HG03342 (cell line): ENCODE data around the gene KRT74.

Source experiments
- ATAC-seq: cut with Tn5 transposase; IDR thresholded peaks from one replicate; pipeline ENCODE4 v1.9.1; 2021; ENCODE audit warnings: mild to moderate bottlenecking, moderate library complexity; ENCODE audit not compliant: unreplicated experiment

The KRT74 gene

GRCh38 chr12:52575948-52576347, 2.3 kb upstream of the KRT74 start:
- ATAC-seq, result no peak

GRCh38 chr12:52575256-52575655, 1.6 kb upstream of the KRT74 start:
- ATAC-seq, result no peak

DNA sequence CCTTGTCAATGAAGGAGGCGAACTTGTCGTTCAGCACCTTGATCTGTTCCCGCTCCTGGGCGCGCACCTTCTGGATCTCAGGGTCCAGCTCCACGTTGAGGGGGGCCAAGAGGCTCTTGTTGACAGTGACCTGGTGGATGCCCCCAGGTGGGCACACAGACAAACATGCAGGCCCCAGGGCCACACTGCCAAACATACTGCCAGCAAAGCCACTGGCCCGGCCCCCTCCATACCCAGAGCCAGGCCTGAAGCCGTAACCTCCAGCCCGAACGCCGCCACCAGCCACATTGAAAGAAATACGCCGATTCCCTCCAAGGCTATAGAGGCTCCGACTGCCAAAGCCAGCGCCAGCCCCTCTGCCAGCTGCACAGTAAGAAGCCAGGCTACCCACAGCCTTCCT, 337 bp downstream of the KRT74 start:
- no peak for ATAC-seq

DNA sequence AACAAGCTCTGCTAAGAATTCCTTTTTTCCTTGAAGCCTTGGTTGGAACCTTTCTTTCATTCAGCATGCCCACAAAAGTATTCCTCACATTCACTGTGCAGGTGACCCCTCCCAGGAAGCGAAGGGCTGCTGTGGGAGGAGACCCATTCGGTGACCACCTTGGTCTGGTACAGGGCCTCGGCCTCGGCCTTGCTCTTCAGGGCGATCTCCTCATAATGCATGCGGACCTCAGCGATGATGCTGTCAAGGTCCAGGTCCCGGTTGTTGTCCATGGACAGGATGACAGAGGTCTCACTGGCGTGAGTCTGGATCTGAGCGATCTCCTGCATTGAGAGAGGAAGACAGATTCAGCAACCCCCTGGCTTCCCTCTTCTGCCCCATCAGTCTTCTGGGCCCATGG, 3.1 kb downstream of the KRT74 start:
- ATAC-seq, result no peak

DNA sequence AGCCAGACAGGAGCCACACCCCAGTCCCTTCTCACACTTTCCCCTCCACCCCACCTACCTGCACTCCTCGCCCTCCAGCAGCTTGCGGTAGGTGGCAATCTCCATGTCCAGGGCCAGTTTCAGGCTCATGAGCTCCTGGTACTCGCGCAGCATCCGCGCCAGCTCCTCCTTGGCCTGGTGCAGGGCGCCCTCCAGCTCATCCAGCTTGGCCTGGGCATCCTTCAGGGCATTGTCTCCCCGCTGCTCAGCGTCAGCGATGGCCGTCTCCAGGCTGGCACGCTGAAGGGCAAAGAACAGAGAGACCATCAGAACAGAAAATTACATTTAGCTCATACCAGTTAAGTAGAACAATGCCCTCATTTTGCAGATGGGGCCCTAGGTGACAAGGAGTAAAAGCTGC, 5.5 kb downstream of the KRT74 start:
- no peak for ATAC-seq

- no peak for ATAC-seq
Observed at GRCh38 chr12:52566847-52567291, 6.8 kb downstream of the KRT74 start.

GRCh38 chr12:52564582-52564981, 9.1 kb downstream of the KRT74 start:
- ATAC-seq, result no peak

GRCh38 chr12:52561880-52562449, 11.7 kb downstream of the KRT74 start:
- no peak for ATAC-seq

DNA sequence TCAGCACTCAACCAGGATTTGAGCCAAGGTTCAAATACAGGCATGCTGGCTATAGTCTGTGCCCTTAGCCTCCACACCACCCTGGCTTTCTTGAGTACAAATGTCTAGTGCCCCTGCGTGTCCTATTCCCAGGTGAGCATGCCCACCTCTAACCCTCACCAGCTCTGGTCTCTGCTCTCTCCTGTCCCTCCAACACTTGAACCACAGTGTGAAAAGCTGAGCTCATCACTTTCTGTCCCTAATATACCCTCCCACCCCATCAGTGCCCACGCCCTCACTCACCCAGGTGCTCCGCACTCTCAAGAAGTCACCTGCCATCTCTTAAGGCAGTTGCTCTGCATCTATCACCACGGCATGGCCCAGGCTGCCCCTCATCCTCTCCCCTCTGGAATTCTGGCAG, 13.7 kb downstream of the KRT74 start:
- no peak for ATAC-seq

DNA sequence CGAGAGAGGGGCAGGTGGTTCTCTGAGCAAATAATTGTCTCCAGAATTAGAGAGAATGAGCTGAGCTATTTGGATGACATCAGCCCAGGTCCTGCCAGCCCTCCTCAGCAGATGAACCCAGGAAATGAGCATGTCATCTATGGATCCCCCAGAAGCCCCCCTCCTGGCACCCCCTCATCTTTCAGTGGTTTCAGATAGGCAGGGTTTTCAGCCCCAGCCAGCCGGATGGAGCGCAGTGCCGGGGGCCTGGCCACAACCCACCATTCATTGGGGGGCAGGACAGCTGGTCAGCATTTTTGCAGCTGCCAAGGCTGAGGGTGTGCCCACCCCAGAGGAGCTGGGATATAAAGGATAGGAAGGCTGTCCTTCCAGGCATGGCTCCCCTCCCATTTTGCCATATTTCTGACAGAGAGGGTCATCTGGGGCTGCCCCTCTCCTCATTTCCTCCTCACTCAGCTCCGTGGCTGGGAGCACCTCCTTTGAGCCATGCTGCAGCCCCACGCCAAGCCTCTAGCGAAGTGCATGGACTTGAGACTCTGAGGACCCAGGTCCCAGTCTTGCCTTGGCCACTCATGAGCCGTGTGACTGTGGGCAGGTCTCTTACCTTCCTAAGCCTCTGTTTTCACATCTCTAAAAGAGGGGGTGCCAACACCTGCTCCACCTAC, 14.7 kb downstream of the KRT74 start:
- ATAC-seq, result no peak

GRCh38 chr12:52557476-52557875, 16.2 kb downstream of the KRT74 start:
- no peak for ATAC-seq

DNA sequence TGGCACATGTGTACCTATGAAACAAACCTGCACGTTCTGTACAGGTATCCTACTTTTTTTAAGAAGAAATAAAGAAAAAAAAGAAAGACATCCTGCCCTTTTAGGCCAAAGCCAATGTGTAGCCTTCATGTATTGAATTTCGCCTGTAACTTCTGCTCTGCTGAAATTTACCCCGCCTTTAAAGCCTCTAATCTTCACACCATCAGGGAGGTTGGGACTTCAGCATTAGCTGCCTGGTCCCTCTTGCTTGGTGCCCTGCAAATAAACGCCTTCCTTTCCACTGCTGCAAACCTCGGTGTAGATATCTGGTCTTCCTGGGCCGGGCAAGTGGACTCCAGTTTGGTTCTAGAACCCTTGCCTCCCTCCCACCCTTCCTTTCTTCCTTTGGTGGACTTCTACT, 18.1 kb downstream of the KRT74 start:
- no peak for ATAC-seq

GRCh38 chr12:52552681-52553195, 20.9 kb downstream of the KRT74 start, which contains the start of gene KRT71:
Gene KRT71 (minus strand): TSS chr12:52553145. CDS start chr12:52553077, 68 bp downstream.
- ATAC-seq, result no peak

- ATAC-seq, result no peak
Observed at GRCh38 chr12:52552055-52552454, 21.6 kb downstream of the KRT74 start.

DNA sequence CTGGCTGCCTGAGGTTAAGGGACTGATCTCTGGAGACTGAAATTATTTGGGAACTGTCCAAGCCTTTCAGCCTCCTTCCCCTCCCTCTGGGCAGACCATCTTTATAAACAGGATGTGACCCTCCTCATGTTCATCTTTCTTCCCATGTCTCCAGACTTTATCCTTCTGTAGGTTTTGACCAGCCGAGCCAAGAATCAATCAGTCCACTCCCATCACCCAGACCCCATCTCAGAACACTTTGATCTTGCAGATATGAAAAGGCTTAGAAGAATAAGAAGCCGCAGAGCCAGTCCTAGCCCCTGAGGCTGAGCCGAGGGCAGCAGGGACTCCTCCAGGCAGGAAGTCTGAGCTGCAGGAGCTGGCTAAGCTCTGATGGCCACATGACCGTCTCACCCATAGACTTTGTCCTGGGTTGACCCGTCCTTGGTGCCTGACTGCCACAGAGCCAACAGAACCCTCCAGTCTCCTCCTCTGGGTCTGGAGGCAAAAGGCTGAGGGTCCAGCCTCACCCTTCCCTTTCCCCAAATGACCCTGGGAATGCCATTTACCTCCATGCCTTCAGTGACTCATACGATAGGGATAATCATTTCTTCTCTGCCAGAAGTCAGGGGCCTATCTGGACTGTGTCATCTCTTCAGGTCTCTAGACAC, 22.3 kb downstream of the KRT74 start:
- no peak for ATAC-seq

GRCh38 chr12:52546126-52546525, 27.5 kb downstream of the KRT74 start:
- ATAC-seq, result no peak

DNA sequence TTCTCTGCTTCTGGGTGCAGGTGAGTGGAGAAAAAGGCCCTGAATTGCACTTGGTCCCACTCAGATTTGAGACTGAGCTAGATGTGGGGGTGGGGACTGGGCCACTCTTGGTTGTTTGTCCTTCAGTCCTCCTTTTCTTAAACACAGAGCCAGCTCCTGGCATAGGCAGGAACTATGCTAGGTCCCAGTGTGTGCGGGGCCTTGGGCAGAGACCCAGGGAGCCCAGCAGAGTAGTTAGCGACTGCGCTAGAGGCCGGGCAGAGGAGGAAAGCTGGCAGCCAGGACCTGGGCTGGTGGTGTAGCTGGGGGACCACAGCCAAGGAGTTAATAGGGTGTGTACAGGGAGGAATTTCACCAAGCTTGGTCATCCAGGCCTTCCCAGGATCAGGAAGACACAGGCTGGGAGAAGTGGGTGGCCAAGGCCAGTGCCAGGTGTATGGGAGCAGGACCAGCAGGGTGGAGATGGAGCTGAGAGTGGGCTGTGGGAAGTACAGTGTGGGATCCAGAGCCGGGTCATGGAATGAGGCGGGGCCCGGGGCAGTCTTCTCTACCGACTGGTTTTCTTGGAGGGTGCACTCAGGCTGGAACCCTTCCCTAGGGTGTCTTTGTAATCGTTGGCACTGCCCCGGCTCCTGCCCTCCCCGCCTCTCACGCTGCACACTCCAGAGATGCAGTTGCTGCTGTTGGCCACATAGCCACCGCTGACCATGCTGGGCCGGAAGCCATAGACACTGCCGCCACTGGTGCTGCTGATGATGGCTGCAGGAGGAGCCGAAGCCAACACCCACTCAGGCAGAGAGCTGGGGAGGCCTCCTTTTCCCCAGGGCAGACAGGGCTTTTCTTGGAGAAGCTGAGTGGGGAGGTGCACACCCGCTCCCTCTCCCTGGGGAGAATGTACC, 29.4 kb downstream of the KRT74 start:
- no peak for ATAC-seq

DNA sequence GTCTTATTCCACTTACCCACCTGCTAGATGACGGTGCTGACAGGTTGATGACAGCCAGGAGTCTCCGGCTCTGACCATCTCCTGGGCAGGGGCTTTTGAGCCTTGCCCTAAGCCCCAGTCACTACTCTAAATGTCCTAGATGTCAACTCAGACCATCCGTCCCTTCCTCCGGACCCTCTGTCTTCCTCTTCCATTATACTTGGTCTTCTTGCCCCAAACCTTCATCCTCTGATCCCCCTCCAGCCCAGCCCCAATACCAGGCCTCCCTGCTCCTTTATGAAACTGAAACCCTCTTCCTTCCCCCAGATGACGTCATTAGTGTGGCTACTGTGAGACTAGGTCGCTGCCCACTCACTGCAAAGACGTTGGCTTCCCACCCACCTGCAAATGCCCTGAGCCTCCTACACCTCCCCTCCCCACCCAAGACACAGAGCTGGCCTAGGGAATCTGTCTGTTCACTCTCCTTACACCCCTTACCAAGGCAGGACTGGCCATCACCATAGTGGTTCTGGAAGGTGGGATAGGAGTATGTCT, 30.8 kb downstream of the KRT74 start:
- ATAC-seq, result no peak

DNA sequence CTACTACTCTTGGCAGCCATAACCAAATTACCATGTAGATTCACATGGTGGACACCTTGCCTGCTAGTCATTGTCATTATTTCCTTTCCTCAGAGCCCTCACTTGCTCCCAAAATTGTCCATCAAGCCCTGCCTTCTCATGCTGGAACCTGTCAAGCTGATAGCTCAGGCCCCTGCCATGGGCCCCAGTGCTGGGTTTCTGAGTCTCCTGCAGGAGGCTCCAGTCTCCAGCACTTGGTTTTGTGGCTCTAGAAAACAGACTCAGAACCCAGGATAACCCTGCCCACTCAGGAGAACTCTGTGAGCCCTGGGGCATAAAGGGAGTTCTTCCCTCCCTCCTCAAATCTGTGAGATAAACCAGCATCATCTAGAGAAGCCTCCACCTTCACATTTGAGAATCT, 31.5 kb downstream of the KRT74 start:
- no peak for ATAC-seq

DNA sequence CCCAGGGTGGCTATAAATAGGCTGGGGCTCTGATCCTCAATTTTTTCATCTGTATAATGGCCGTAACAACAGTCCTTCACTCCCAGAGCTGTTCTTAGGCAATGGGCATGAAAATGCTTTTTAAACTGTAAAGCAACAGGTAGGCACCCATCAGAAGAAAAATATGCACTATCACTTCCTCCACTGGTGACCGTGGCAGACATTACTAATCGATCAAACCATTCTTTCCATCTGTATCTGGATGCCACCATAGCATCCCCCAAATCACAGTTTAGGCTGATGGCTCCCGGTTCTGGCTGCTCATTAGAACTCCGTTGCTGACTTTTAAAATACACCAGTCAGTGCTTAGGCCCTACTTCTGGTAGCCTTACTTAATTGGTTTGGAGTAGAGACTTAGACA, 31.9 kb downstream of the KRT74 start:
- no peak for ATAC-seq

GRCh38 chr12:52540531-52540930, 33.1 kb downstream of the KRT74 start:
- no peak for ATAC-seq
